IMR-90 (cell line): Measurements from ENCODE around the gene PLXDC1. TPM values are rescaled to one million over a fixed set of nuclear protein-coding genes. Genes with fewer than 3 reads are reported as not detected.

Experiments
- ATAC-seq: fragments of 200-7000 bp; cut with Tn5 transposase; 2 replicates; pipeline ENCODE4 v1.9.1; 2020; ENCODE audit warnings: low read depth, mild to moderate bottlenecking, moderate library complexity
- BruUV-seq: library from RNA; stranded (reverse); fragments of 400-500 nt; replicated peaks from 2 replicates; lab custom pipeline; 2021; lab: Mats Ljungman, UMichigan
- CTCF ChIA-PET: fragments of 300-600 bp; formaldehyde crosslinking; extraction: SDS; loops from one replicate; lab custom pipeline; 2021; ENCODE audit warnings: antibody characterized with exemption; lab: Yijun Ruan, JAX
- POLR2A ChIA-PET: fragments of 300-600 bp; sonication (Branson Sonifier 250); formaldehyde crosslinking; loops from one replicate; lab custom pipeline; 2022; ENCODE audit warnings: antibody characterized with exemption; ENCODE audit not compliant: unreplicated experiment; lab: Charles Lee
- DNase-seq: peaks from one replicate; pipeline ENCODE4 v3.0.0; 2013
- H2AFZ ChIP-seq: replicated peaks from 2 replicates; pipeline ENCODE3; 2013; ENCODE audit warnings: low read length, mild to moderate bottlenecking; ENCODE audit not compliant: poor library complexity
- H2AK5ac ChIP-seq: 2 replicates; pipeline ENCODE4 v1.6.1; 2013; ENCODE audit warnings: low read depth, low read length, inconsistent platforms
- H2AK9ac ChIP-seq: replicated peaks from 2 replicates; pipeline ENCODE3; 2013; ENCODE audit warnings: mild to moderate bottlenecking, low read depth, low read length, moderate library complexity; ENCODE audit not compliant: poor library complexity
- H2BK120ac ChIP-seq: 2 replicates; pipeline ENCODE4 v1.6.1; 2013; ENCODE audit warnings: low read depth, low read length, inconsistent platforms
- H2BK15ac ChIP-seq: 3 replicates; pipeline ENCODE4 v1.6.1; 2013; ENCODE audit warnings: low read depth, low read length, inconsistent platforms
- H2BK20ac ChIP-seq: 2 replicates; pipeline ENCODE4 v1.6.1; 2013; ENCODE audit warnings: low read depth, mild to moderate bottlenecking, inconsistent platforms, low read length, moderate library complexity
- H2BK5ac ChIP-seq: 2 replicates; pipeline ENCODE4 v1.6.1; 2013; ENCODE audit warnings: mild to moderate bottlenecking, low read depth, low read length, inconsistent platforms; ENCODE audit not compliant: poor library complexity, severe bottlenecking
- H3K14ac ChIP-seq: replicated peaks from 2 replicates; pipeline ENCODE4 v1.6.1; 2013; ENCODE audit warnings: low read depth, low read length, inconsistent platforms
- H3K18ac ChIP-seq: 2 replicates; pipeline ENCODE4 v1.6.1; 2013; ENCODE audit warnings: low read depth, low read length, control low read depth
- H3K23ac ChIP-seq: 2 replicates; pipeline ENCODE4 v1.6.1; 2013; ENCODE audit warnings: low read depth, low read length, inconsistent platforms
- H3K27ac ChIP-seq: 2 replicates; pipeline ENCODE4 v1.5.1; 2013; ENCODE audit warnings: mild to moderate bottlenecking, control low read depth, low read length; ENCODE audit not compliant: insufficient read depth
- H3K27me3 ChIP-seq: 2 replicates; pipeline ENCODE4 v1.6.1; 2013; ENCODE audit warnings: low read length; ENCODE audit not compliant: control insufficient read depth, insufficient read depth
- H3K36me3 ChIP-seq: 2 replicates; pipeline ENCODE4 v1.6.1; 2013; ENCODE audit warnings: low read length, mixed read lengths; ENCODE audit not compliant: control insufficient read depth, insufficient read depth
- H3K4ac ChIP-seq: 2 replicates; pipeline ENCODE4 v1.6.1; 2013; ENCODE audit warnings: low read depth, low read length, inconsistent platforms
- H3K4me1 ChIP-seq: 2 replicates; pipeline ENCODE4 v1.6.1; 2013; ENCODE audit warnings: low read length, mixed read lengths; ENCODE audit not compliant: control insufficient read depth, insufficient read depth
- H3K4me2 ChIP-seq: 2 replicates; pipeline ENCODE4 v1.6.1; 2013; ENCODE audit warnings: low read depth, mild to moderate bottlenecking, control low read depth, low read length, moderate library complexity
- H3K4me3 ChIP-seq: 2 replicates; pipeline ENCODE4 v1.5.1; 2013; ENCODE audit warnings: low read depth, mild to moderate bottlenecking, control low read depth, low read length, moderate library complexity; ENCODE audit not compliant: insufficient read depth
- H3K56ac ChIP-seq: 2 replicates; pipeline ENCODE4 v1.6.1; 2013; ENCODE audit warnings: low read length, inconsistent platforms; ENCODE audit not compliant: insufficient read depth; ENCODE audit errors: extremely low read depth
- H3K79me1 ChIP-seq, 2 experiments: 2 replicates each; pipeline ENCODE4 v1.6.1; 2013; ENCODE audit warnings: low read length in 2 of 2, inconsistent platforms in 1 of 2, low read depth in 1 of 2
- H3K9ac ChIP-seq: 2 replicates; pipeline ENCODE4 v1.6.1; 2013; ENCODE audit warnings: low read depth, low read length, control low read depth
- H3K9me1 ChIP-seq: 2 replicates; pipeline ENCODE4 v1.6.1; 2013; ENCODE audit warnings: low read length, inconsistent platforms; ENCODE audit not compliant: insufficient read depth
- H3K9me3 ChIP-seq: 2 replicates; pipeline ENCODE4 v1.6.1; 2013; ENCODE audit warnings: low read length; ENCODE audit not compliant: control insufficient read depth, insufficient read depth
- H4K20me1 ChIP-seq: 2 replicates; pipeline ENCODE4 v1.6.1; 2013; ENCODE audit warnings: low read length, inconsistent platforms; ENCODE audit not compliant: insufficient read depth
- H4K5ac ChIP-seq: 2 replicates; pipeline ENCODE4 v1.6.1; 2013; ENCODE audit warnings: mild to moderate bottlenecking, low read depth, low read length, control low read depth
- H4K8ac ChIP-seq, 2 experiments: 2 replicates each; pipeline ENCODE4 v1.6.1; 2013; ENCODE audit warnings: low read depth in 2 of 2, low read length in 2 of 2, control low read depth in 1 of 2, inconsistent platforms in 1 of 2
- H4K91ac ChIP-seq: 2 replicates; pipeline ENCODE4 v1.6.1; 2013; ENCODE audit warnings: low read depth, low read length, inconsistent platforms; ENCODE audit not compliant: insufficient read depth
- BHLHE40 ChIP-seq: fragments of 150-350 bp; IDR thresholded peaks from 2 replicates; pipeline ENCODE4 v1.6.1; 2016; ENCODE audit warnings: mild to moderate bottlenecking, low read depth, low read length
- CEBPB ChIP-seq: IDR thresholded peaks from 2 replicates; pipeline ENCODE4 v1.6.1; 2012; ENCODE audit warnings: low read depth, low read length, improper control_type of control experiment
- CHD1 ChIP-seq: IDR thresholded peaks from 2 replicates; pipeline ENCODE4 v1.6.1; 2012; ENCODE audit warnings: low read depth, low read length, improper control_type of control experiment
- CTCF ChIP-seq: conservative IDR thresholded peaks from 2 replicates; pipeline ENCODE4 v1.5.1; 2012; ENCODE audit warnings: mild to moderate bottlenecking, low read depth, low read length, improper control_type of control experiment
- FOS ChIP-seq: fragments of 150-350 bp; IDR thresholded peaks from 2 replicates; pipeline ENCODE4 v1.6.1; 2016; ENCODE audit warnings: low read depth, low read length
- MAFK ChIP-seq: IDR thresholded peaks from 2 replicates; pipeline ENCODE4 v1.6.1; 2012; ENCODE audit warnings: low read depth, low read length, improper control_type of control experiment
- MAZ ChIP-seq: IDR thresholded peaks from 2 replicates; pipeline ENCODE4 v1.6.1; 2012; ENCODE audit warnings: low read depth, mild to moderate bottlenecking, low read length, improper control_type of control experiment, moderate library complexity, borderline replicate concordance
- MXI1 ChIP-seq: IDR thresholded peaks from 2 replicates; pipeline ENCODE4 v1.6.1; 2012; ENCODE audit warnings: low read depth, mild to moderate bottlenecking, low read length, moderate library complexity, borderline replicate concordance
- NFE2L2 ChIP-seq: fragments of 150-350 bp; IDR thresholded peaks from 2 replicates; pipeline ENCODE4 v1.6.1; 2016; ENCODE audit warnings: low read depth, mild to moderate bottlenecking, low read length
- POLR2A ChIP-seq: IDR thresholded peaks from 2 replicates; pipeline ENCODE4 v1.6.1; 2012; ENCODE audit warnings: mild to moderate bottlenecking, low read depth, low read length
- RAD21 ChIP-seq: IDR thresholded peaks from 2 replicates; pipeline ENCODE4 v1.6.1; 2012; ENCODE audit warnings: low read length, improper control_type of control experiment
- RCOR1 ChIP-seq: IDR thresholded peaks from 2 replicates; pipeline ENCODE4 v1.6.1; 2012; ENCODE audit warnings: mild to moderate bottlenecking, low read length, improper control_type of control experiment; ENCODE audit not compliant: insufficient replicate concordance
- RFX5 ChIP-seq: IDR thresholded peaks from 2 replicates; pipeline ENCODE4 v1.8.0; 2012; ENCODE audit warnings: low read depth, mild to moderate bottlenecking, low read length, moderate library complexity
- SMC3 ChIP-seq: fragments of 150-350 bp; IDR thresholded peaks from 2 replicates; pipeline ENCODE4 v1.6.1; 2016; ENCODE audit warnings: low read depth, mild to moderate bottlenecking, antibody characterized with exemption, low read length, moderate library complexity
- USF2 ChIP-seq: fragments of 150-350 bp; IDR thresholded peaks from 2 replicates; pipeline ENCODE4 v1.6.1; 2017; ENCODE audit warnings: mild to moderate bottlenecking, antibody characterized with exemption, low read length, low read depth
- WGBS, 2 experiments: methylation state at CpG; one replicate each; pipeline versions ENCODE4 v1.1.5 to v1.1.7; 2013; ENCODE audit warnings: missing lambda C conversion rate in 2 of 2; ENCODE audit not compliant: insufficient read length in 1 of 2; ENCODE audit errors: extremely low coverage in 2 of 2; 5-methylcytosine and 5-hydroxymethylcytosine counted together
- dilution Hi-C: fragments of 300-500 bp; cut with HindIII; formaldehyde crosslinking; loops from one replicate; pipeline ENCODE4 v1.14.3; 2018; ENCODE audit warnings: low sequenced_read_pairs; ENCODE audit not compliant: unreplicated experiment
- in situ Hi-C: fragments of 300-500 bp; cut with MboI; formaldehyde crosslinking; loops from 3 replicates; pipeline ENCODE4 v1.14.3; 2019; ENCODE audit warnings: low sequenced_read_pairs, inconsistent platforms, mixed read lengths
- intact Hi-C: fragments of 100-400 bp; cut with micrococcal nuclease; formaldehyde crosslinking; loops from 2 replicates; pipeline ENCODE4 v1.10.0; 2022
- polyA plus RNA-seq, 3 experiments: library from polyadenylated mRNA; depleted of rRNA; stranded (reverse); fragments of >200 nt; gene quantifications; 2 replicates each; pipeline ENCODE4 v1.2.3, GENCODE V29; 2012; ENCODE audit warnings: low replicate concordance in 1 of 3
- total RNA-seq: library from RNA; depleted of rRNA; stranded (reverse); fragments of >200 nt; gene quantifications from 2 replicates; pipeline ENCODE4 v1.2.3, GENCODE V29; 2012
- TF ChIP-seq, protein P1 (sequence below): fragments of 150-350 bp; IDR thresholded peaks from 2 replicates; pipeline ENCODE4 v1.6.1; 2016; ENCODE audit warnings: low read depth, mild to moderate bottlenecking, low read length, moderate library complexity, borderline replicate concordance

PLXDC1 gene
- total and polyA plus RNA-seq, 2 of the 4 experiments (the other 2 are of a cell fraction): under 0.01 to 0.50 TPM

DNA sequence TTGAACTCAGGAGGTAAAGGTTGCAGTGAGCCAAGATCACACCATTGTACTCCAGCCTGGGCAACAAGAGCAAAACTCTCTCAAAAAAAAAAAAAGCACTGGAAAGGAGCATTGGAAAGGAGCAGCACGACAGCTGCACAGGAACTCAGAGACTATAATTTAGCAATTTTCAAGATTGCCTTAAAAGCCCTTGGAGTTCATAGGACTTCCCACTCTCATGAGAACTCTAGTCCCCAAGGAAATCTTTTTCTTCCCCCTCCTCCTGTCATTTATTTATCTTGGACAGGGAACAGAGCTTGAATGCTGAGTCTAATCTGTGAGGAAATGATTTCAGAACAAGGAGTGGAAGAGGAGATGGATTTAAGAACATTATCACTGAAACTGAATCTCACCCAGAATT, 69.0 kb downstream of the PLXDC1 start:
- H3K18ac ChIP-seq: no peak overlapping the region
- ChIA-PET POLR2A (no interaction called here), CTCF (interaction anchor here (0.8 kb wide), 1 partner anchor 10 kb away, joined by 4 read pairs; no protein-coding TSS in a partner anchor)
- no peak overlapping the region for H3K56ac ChIP-seq
- no CpG with 5 or more reads among the region's 1 CpG for WGBS, 2 experiments
- no TSS peak for BruUV-seq
- H3K4me3 ChIP-seq: no peak overlapping the region
- peak; percentile 57 for ATAC-seq
- H2BK5ac ChIP-seq: no peak overlapping the region
- peak; percentile 63 for DNase-seq
- no peaks in the 10 kb centered on the region for H3K79me1 ChIP-seq
- peaks cover 44% of the 10 kb centered on the region for H3K27me3 ChIP-seq
- H2BK120ac ChIP-seq: no peak overlapping the region
- no peak overlapping the region for H3K23ac ChIP-seq
- H3K9me1 ChIP-seq: 0 out of 2 replicates have a peak, but pooled peaks cover 6% of the 10 kb centered on the region
- no peak overlapping the region for H3K4me2 ChIP-seq
- intact Hi-C loops (no loop called here), dilution Hi-C loops (no loop called here), in situ Hi-C loops (no loop called here)
- H2BK20ac ChIP-seq: no peak overlapping the region
- H2BK15ac ChIP-seq: no peak overlapping the region
- H3K36me3 ChIP-seq: no peaks in the 10 kb centered on the region
- no peak overlapping the region for H4K8ac ChIP-seq
- H3K4me1 ChIP-seq: peaks cover 11% of the 10 kb centered on the region
- H4K91ac ChIP-seq: no peak overlapping the region
- H3K14ac ChIP-seq: no peak overlapping the region
- no peak overlapping the region for H4K5ac ChIP-seq
- H3K27ac ChIP-seq: no peak overlapping the region
- H4K20me1 ChIP-seq: no peaks in the 10 kb centered on the region
- H2AK9ac ChIP-seq: no peak overlapping the region
- H3K9me3 ChIP-seq: no peaks in the 10 kb centered on the region
- no peak overlapping the region for H3K9ac ChIP-seq
- no peak overlapping the region for H2AK5ac ChIP-seq
- H2AFZ ChIP-seq: no peak overlapping the region
- TF ChIP-seq FOS (no peak), SMC3 (no peak), RAD21 (no peak), MAFK (no peak), BHLHE40 (no peak), RCOR1 (no peak), CEBPB (no peak), NFE2L2 (no peak), POLR2A (no peak), RFX5 (no peak), USF2 (no peak), MXI1 (no peak), MAZ (no peak), CTCF (no peak), CHD1 (no peak)
- TF ChIP-seq, protein P1, sequence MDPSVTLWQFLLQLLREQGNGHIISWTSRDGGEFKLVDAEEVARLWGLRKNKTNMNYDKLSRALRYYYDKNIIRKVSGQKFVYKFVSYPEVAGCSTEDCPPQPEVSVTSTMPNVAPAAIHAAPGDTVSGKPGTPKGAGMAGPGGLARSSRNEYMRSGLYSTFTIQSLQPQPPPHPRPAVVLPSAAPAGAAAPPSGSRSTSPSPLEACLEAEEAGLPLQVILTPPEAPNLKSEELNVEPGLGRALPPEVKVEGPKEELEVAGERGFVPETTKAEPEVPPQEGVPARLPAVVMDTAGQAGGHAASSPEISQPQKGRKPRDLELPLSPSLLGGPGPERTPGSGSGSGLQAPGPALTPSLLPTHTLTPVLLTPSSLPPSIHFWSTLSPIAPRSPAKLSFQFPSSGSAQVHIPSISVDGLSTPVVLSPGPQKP: no peak
- no peak overlapping the region for H3K4ac ChIP-seq
